ENCODE measurements around the gene RPS18.

RPS18 gene

GRCh38 chr6:33313709-33314514 is 42.0 kb downstream of the RPS18 start, which contains the start of gene TAPBP:
Gene TAPBP (minus strand): TSS chr6:33314078. CDS start chr6:33314041, 37 bp downstream.
- H3K79me2 ChIP-seq (ENCODE audit: control insufficient read depth, low read length) = peaks cover 60% of the 10 kb centered on the region
- peak within 1 kb of the TSS; percentile 91 for H3K4me2 ChIP-seq (ENCODE audit: low read length)
- H3F3A ChIP-seq (ENCODE audit: control insufficient read depth, insufficient read depth) = peaks cover 17% of the 10 kb centered on the region
- no peaks in the 10 kb centered on the region for H3K9me2 ChIP-seq (replicated peaks; ENCODE audit: control insufficient read depth, low read length)
- H3K4me1 ChIP-seq (ENCODE audit: control insufficient read depth, low read length) = peaks cover 39% of the 10 kb centered on the region
- no peaks in the 10 kb centered on the region for H3K9me3 ChIP-seq (ENCODE audit: control insufficient read depth, insufficient read depth, low read length)
- H3K36me3 ChIP-seq (ENCODE audit: control insufficient read depth, low read length) = peaks cover 54% of the 10 kb centered on the region
- H3K27ac ChIP-seq (ENCODE audit: low read depth, low read length) = peak within 1 kb of the TSS; percentile 93
- H4K20me1 ChIP-seq (ENCODE audit: control insufficient read depth, insufficient read depth, low read depth, low read length) = peaks cover 6% of the 10 kb centered on the region; the same call in 1 of the 2 replicates
- no peaks in the 10 kb centered on the region for H3K27me3 ChIP-seq (ENCODE audit: control insufficient read depth, low read length)
- peak within 1 kb of the TSS; percentile 95 for H3K4me3 ChIP-seq (ENCODE audit: low read length)
- TF ChIP-seq CTCF (IDR thresholded peaks at IDR 0.05; ENCODE audit: low read depth, low read length, poor library complexity, severe bottlenecking) (no peak), EZH2phosphoT487 (IDR thresholded peaks at IDR 0.05; ENCODE audit: borderline replicate concordance, low read length) (no peak)

- Histone ChIP-seq H3K27ac (ENCODE audit: low read depth, low read length) (peak overlapping the region; percentile 93), H3K27me3 (ENCODE audit: control insufficient read depth, low read length) (no peaks in the 10 kb centered on the region), H3K9me3 (ENCODE audit: control insufficient read depth, insufficient read depth, low read length) (no peaks in the 10 kb centered on the region), H3K36me3 (ENCODE audit: control insufficient read depth, low read length) (peaks cover 56% of the 10 kb centered on the region), H3K4me2 (ENCODE audit: low read length) (peak overlapping the region; percentile 91), H3F3A (ENCODE audit: control insufficient read depth, insufficient read depth) (peaks cover 21% of the 10 kb centered on the region), H3K4me3 (ENCODE audit: low read length) (peak overlapping the region; percentile 95), H3K79me2 (ENCODE audit: control insufficient read depth, low read length) (peaks cover 63% of the 10 kb centered on the region), H3K4me1 (ENCODE audit: control insufficient read depth, low read length) (peaks cover 45% of the 10 kb centered on the region), H3K9me2 (replicated peaks; ENCODE audit: control insufficient read depth, low read length) (no peaks in the 10 kb centered on the region), H4K20me1 (ENCODE audit: control insufficient read depth, insufficient read depth, low read depth, low read length) (peaks cover 6% of the 10 kb centered on the region; the same call in 1 of the 2 replicates)
- TF ChIP-seq CTCF (IDR thresholded peaks at IDR 0.05; ENCODE audit: low read depth, low read length, poor library complexity, severe bottlenecking) (no peak), EZH2phosphoT487 (IDR thresholded peaks at IDR 0.05; ENCODE audit: borderline replicate concordance, low read length) (no peak)
Observed at GRCh38 chr6:33314515-33314942, 42.7 kb downstream of the RPS18 start.

- Histone ChIP-seq H3K36me3 (ENCODE audit: control insufficient read depth, low read length) (peaks cover 59% of the 10 kb centered on the region), H3K27ac (ENCODE audit: low read depth, low read length) (peak overlapping the region; percentile 93), H3K4me2 (ENCODE audit: low read length) (peak overlapping the region; percentile 91), H3K9me2 (replicated peaks; ENCODE audit: control insufficient read depth, low read length) (no peaks in the 10 kb centered on the region), H3K9me3 (ENCODE audit: control insufficient read depth, insufficient read depth, low read length) (no peaks in the 10 kb centered on the region), H3K27me3 (ENCODE audit: control insufficient read depth, low read length) (no peaks in the 10 kb centered on the region), H3K4me3 (ENCODE audit: low read length) (peak overlapping the region; percentile 95), H3K4me1 (ENCODE audit: control insufficient read depth, low read length) (peaks cover 51% of the 10 kb centered on the region), H3F3A (ENCODE audit: control insufficient read depth, insufficient read depth) (peaks cover 25% of the 10 kb centered on the region), H3K79me2 (ENCODE audit: control insufficient read depth, low read length) (peaks cover 63% of the 10 kb centered on the region), H4K20me1 (ENCODE audit: control insufficient read depth, insufficient read depth, low read depth, low read length) (peaks cover 6% of the 10 kb centered on the region; the same call in 1 of the 2 replicates)
- no peak for TF ChIP-seq EZH2phosphoT487 (IDR thresholded peaks at IDR 0.05; ENCODE audit: borderline replicate concordance, low read length)
- TF ChIP-seq CTCF (IDR thresholded peaks at IDR 0.05; ENCODE audit: low read depth, low read length, poor library complexity, severe bottlenecking) = no peak
Observed at GRCh38 chr6:33314943-33315792, 43.3 kb downstream of the RPS18 start.

Measured in DOHH2 (cell line).